Skin epidermis (tissue), 12 donors: ENCODE results near the gene CTXN1.
A peak's percentile ranks its signal among the peaks of the same experiment; 100 is the strongest.
"Not testable (repeated sequence)": the region's sequence is repeated elsewhere in the genome, so short reads cannot be mapped to it uniquely, and the experiment has no call there.

Experiments
- H3K27ac ChIP-seq, 21 experiments: fragments of 200-600 bp; sonication (generic) in 11 of 21; one replicate each; pipeline ENCODE4 v1.5.0; 2020; ENCODE audit warnings: mild to moderate bottlenecking in 3 of 21, inconsistent platforms in 2 of 21, moderate library complexity in 2 of 21
- H3K4me3 ChIP-seq, 7 experiments: fragments of 200-600 bp; sonication (generic) in 2 of 7; one replicate each; pipeline ENCODE4 v1.5.0; 2020; ENCODE audit warnings: inconsistent platforms in 2 of 7, mild to moderate bottlenecking in 2 of 7, moderate library complexity in 1 of 7

The CTXN1 gene

GRCh38 chr19:7953576-7953975 is 27.6 kb upstream of the CTXN1 start:
- Histone ChIP-seq H3K27ac (no peak overlapping the region), H3K4me3 (no peak overlapping the region)

- Histone ChIP-seq H3K27ac (no peak overlapping the region), H3K4me3 (no peak overlapping the region)
Observed at GRCh38 chr19:7953060-7953459, 27.1 kb upstream of the CTXN1 start.

- Histone ChIP-seq H3K27ac (no peak overlapping the region), H3K4me3 (no peak overlapping the region)
Observed at GRCh38 chr19:7947939-7948338, 22.0 kb upstream of the CTXN1 start.

- Histone ChIP-seq H3K4me3 (peak overlapping the region; percentile 74 to 94 (median 85)), H3K27ac (peak overlapping the region in 15 of 21 experiments; percentile 7 to 99 (median 69))
Observed at GRCh38 chr19:7944177-7944761, 18.3 kb upstream of the CTXN1 start.

GRCh38 chr19:7943444-7944176 is 17.7 kb upstream of the CTXN1 start, which contains the start of gene TIMM44:
TSS of gene TIMM44 (minus strand) at chr19:7943666. CDS start at chr19:7943651, 15 bp downstream.
- peak within 1 kb of the TSS; percentile 69 to 99 (median 95) for H3K27ac ChIP-seq
- peak within 1 kb of the TSS; percentile 74 to 94 (median 85) for H3K4me3 ChIP-seq

GRCh38 chr19:7942981-7943443 is 17.1 kb upstream of the CTXN1 start:
- Histone ChIP-seq H3K27ac (peak overlapping the region; percentile 69 to 99 (median 95)), H3K4me3 (peak overlapping the region; percentile 74 to 94 (median 85))

- Histone ChIP-seq H3K27ac (peak overlapping the region in 1 of 21 experiments; percentile 99), H3K4me3 (peak overlapping the region in 2 of 7 experiments; percentile 84 to 94)
Observed at GRCh38 chr19:7941895-7942596, 16.1 kb upstream of the CTXN1 start.

GRCh38 chr19:7940841-7941240 is 14.9 kb upstream of the CTXN1 start:
- H3K4me3 ChIP-seq, result no peak overlapping the region
- H3K27ac ChIP-seq, result no peak overlapping the region

- Histone ChIP-seq H3K27ac (no peak overlapping the region), H3K4me3 (no peak overlapping the region)
Observed at GRCh38 chr19:7934766-7935165, 8.8 kb upstream of the CTXN1 start.

- no peak overlapping the region for H3K4me3 ChIP-seq
Observed at GRCh38 chr19:7933828-7934725, 8.1 kb upstream of the CTXN1 start.

GRCh38 chr19:7933411-7933810 is 7.5 kb upstream of the CTXN1 start:
- no peak overlapping the region for H3K4me3 ChIP-seq
- H3K27ac ChIP-seq, result no peak overlapping the region

More at GRCh38 chr19:7933828-7934725, 8.1 kb upstream of the CTXN1 start:
- H3K27ac ChIP-seq, result no peak overlapping the region

- Histone ChIP-seq H3K27ac (no peak overlapping the region), H3K4me3 (no peak overlapping the region)
Observed at GRCh38 chr19:7932930-7933300, 7.0 kb upstream of the CTXN1 start.

GRCh38 chr19:7932276-7932929 is 6.5 kb upstream of the CTXN1 start:
- H3K27ac ChIP-seq, result no peak overlapping the region
- H3K4me3 ChIP-seq, result no peak overlapping the region

- Histone ChIP-seq H3K27ac (no peak overlapping the region), H3K4me3 (no peak overlapping the region)
Observed at GRCh38 chr19:7931221-7932061, 5.5 kb upstream of the CTXN1 start.

- H3K4me3 ChIP-seq, result no peak overlapping the region
- peak overlapping the region in 1 of 21 experiments; percentile 6 for H3K27ac ChIP-seq
Observed at GRCh38 chr19:7930765-7931164, 4.8 kb upstream of the CTXN1 start.

GRCh38 chr19:7930030-7930429 is 4.1 kb upstream of the CTXN1 start:
- H3K4me3 ChIP-seq, result not testable (repeated sequence)
- H3K27ac ChIP-seq, result peak overlapping the region in 3 of 21 experiments; percentile 6 to 82 (median 82)

- no peak overlapping the region for H3K4me3 ChIP-seq
- peak overlapping the region in 19 of 21 experiments; percentile 19 to 82 (median 67) for H3K27ac ChIP-seq
Observed at GRCh38 chr19:7928741-7929701, 3.1 kb upstream of the CTXN1 start.
